HFF-Myc (cell line): Measurements from ENCODE around the gene FBLIM1.

ENCODE experiments used
- DNase-seq: peaks from one replicate; pipeline ENCODE4 v3.0.0-alpha.2; 2011; ENCODE audit warnings: low read depth; ENCODE audit errors: extremely low read depth
- H3K4me3 ChIP-seq: replicated peaks from 2 replicates; pipeline ENCODE4 v1.5.1; 2011; ENCODE audit warnings: low read depth, mild to moderate bottlenecking, control low read depth, low read length
- CTCF ChIP-seq: IDR thresholded peaks from 2 replicates; pipeline ENCODE4 v1.5.1; 2012; ENCODE audit warnings: mild to moderate bottlenecking, low read depth, low read length, control low read depth; ENCODE audit errors: missing control alignments

The FBLIM1 gene

GRCh38 chr1:15748264-15748663 is 10.3 kb upstream of the FBLIM1 start:
- TF ChIP-seq CTCF: no peak
- no peak for DNase-seq
- no peak overlapping the region for H3K4me3 ChIP-seq

- TF ChIP-seq CTCF: no peak
- DNase-seq: no peak
- H3K4me3 ChIP-seq: no peak overlapping the region
Measured at GRCh38 chr1:15748690-15749398, 9.8 kb upstream of the FBLIM1 start.

GRCh38 chr1:15749399-15750291 is 8.9 kb upstream of the FBLIM1 start:
- no peak for DNase-seq
- H3K4me3 ChIP-seq: no peak overlapping the region
- TF ChIP-seq CTCF: no peak

- DNase-seq: no peak
- TF ChIP-seq CTCF: no peak
- H3K4me3 ChIP-seq: no peak overlapping the region
Measured at GRCh38 chr1:15750924-15751323, 7.7 kb upstream of the FBLIM1 start.

GRCh38 chr1:15751717-15752116 is 6.9 kb upstream of the FBLIM1 start:
- no peak for DNase-seq
- no peak for TF ChIP-seq CTCF
- H3K4me3 ChIP-seq: no peak overlapping the region

- H3K4me3 ChIP-seq: no peak overlapping the region
- TF ChIP-seq CTCF: no peak
- DNase-seq: no peak
Measured at GRCh38 chr1:15753776-15754175, 4.8 kb upstream of the FBLIM1 start.
